Testis (tissue), 2 donors: ENCODE data around the gene DOCK7.

Experiments
- POLR2A ChIP-seq: fragments of 450-650 bp; IDR thresholded peaks from one replicate; pipeline ENCODE4 v1.6.1; 2017; ENCODE audit warnings: antibody characterized with exemption, mild to moderate bottlenecking, moderate library complexity
- TF ChIP-seq, protein P1 (sequence below), 3 experiments: fragments of 450-650 bp in 2 of 3; fragments of 200-600 bp in 1 of 3; sonication (generic) in 1 of 3; IDR thresholded peaks; one replicate each; pipeline ENCODE4 v1.5.1; 2016 to 2019; ENCODE audit warnings: antibody characterized with exemption in 3 of 3, mild to moderate bottlenecking in 2 of 3, moderate library complexity in 1 of 3

DNA sequence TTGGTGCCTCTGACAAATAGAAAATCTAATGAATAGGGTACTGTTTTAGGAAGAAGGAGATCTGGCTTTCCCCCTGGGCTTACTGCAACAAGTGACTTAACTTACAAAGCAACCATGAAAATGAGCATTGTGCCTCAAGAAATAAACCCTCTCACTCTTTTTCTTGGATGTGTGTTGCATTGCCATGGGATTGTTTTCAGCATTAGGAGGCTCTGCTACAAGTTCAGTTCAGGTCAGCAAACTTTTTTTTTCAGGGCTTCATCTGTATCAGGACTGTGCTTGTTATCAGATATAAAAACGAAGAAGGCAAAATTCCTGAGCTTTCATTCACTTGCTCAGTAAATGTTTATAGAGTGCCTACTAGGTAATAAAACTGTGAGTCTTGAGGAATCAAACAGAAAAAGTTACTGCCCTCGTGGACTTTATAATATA is 37.8 kb upstream of the DOCK7 start:
- TF ChIP-seq POLR2A: no peak
- TF ChIP-seq, protein P1, sequence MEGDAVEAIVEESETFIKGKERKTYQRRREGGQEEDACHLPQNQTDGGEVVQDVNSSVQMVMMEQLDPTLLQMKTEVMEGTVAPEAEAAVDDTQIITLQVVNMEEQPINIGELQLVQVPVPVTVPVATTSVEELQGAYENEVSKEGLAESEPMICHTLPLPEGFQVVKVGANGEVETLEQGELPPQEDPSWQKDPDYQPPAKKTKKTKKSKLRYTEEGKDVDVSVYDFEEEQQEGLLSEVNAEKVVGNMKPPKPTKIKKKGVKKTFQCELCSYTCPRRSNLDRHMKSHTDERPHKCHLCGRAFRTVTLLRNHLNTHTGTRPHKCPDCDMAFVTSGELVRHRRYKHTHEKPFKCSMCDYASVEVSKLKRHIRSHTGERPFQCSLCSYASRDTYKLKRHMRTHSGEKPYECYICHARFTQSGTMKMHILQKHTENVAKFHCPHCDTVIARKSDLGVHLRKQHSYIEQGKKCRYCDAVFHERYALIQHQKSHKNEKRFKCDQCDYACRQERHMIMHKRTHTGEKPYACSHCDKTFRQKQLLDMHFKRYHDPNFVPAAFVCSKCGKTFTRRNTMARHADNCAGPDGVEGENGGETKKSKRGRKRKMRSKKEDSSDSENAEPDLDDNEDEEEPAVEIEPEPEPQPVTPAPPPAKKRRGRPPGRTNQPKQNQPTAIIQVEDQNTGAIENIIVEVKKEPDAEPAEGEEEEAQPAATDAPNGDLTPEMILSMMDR (IDR thresholded peaks at IDR 0.05): no peak
